AG04450 (cell line): Measurements from ENCODE around the gene ADORA2B. TPM values are rescaled to one million over a fixed set of nuclear protein-coding genes. Genes with fewer than 3 reads are reported as not detected.

Source experiments
- CTCF ChIA-PET: fragments of 300-600, 350-600 bp; formaldehyde crosslinking; extraction: SDS; loops from one replicate; lab custom pipeline; 2022; ENCODE audit warnings: antibody characterized with exemption, inconsistent platforms; lab: Charles Lee
- POLR2A ChIA-PET: fragments of 350-600 bp; formaldehyde crosslinking; extraction: SDS; loops from one replicate; lab custom pipeline; 2021; ENCODE audit warnings: antibody characterized with exemption, inconsistent platforms; lab: Yijun Ruan, JAX
- DNase-seq: peaks from one replicate; pipeline ENCODE4 v3.0.0-alpha.2; 2011; ENCODE audit warnings: low read depth, low spot score
- H3K27ac ChIP-seq: one replicate; pipeline ENCODE4 v1.5.1; 2012; ENCODE audit warnings: low read depth, low read length, control low read depth
- H3K27me3 ChIP-seq: one replicate; pipeline ENCODE4 v1.6.0; 2012; ENCODE audit warnings: low read length; ENCODE audit not compliant: control insufficient read depth, insufficient read depth
- H3K4me3 ChIP-seq: 2 replicates; pipeline ENCODE4 v1.5.1; 2011; ENCODE audit warnings: mild to moderate bottlenecking, low read depth, low read length, control low read depth
- H3K9me3 ChIP-seq: 2 replicates; pipeline ENCODE4 v1.5.1; 2012; ENCODE audit warnings: low read length; ENCODE audit not compliant: control insufficient read depth, insufficient read depth
- polyA plus RNA-seq: library from polyadenylated mRNA; depleted of rRNA; stranded (reverse); fragments of >200 nt; gene quantifications from 2 replicates; pipeline ENCODE4 v1.2.3, GENCODE V29; 2011
- TF ChIP-seq, protein P1 (sequence below): IDR thresholded peaks from 2 replicates; pipeline ENCODE4 v1.5.1; 2011; ENCODE audit warnings: low read depth, low read length, control low read depth, inconsistent platforms

ADORA2B gene
- polyA plus RNA-seq, 1 experiment = 14.8 TPM

DNA sequence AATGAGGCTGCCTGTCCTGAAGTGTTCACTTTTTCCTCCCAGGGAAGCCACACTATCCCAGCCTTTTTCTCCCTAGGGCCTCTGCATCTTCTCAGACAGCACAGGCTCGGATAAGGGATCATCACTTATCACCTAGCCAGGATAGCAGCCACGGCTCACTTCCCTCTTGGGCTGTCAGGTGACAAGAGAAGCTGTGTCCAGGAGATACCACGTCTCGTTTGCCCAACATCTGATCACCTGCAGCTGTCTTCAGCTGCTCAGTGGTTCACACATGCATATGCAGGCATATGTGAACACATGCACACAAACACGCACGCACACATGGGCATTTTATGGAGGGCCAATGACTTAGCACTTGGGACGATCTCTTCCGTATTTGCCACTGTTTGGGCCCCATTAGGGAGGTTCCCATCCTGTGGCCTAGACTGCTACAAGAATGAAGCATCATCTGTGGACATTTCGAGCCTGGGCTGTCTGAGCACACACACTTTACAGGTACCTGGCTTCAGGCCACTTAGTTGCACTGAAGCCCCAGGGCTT lies 32.4 kb upstream of the ADORA2B start:
- CTCF ChIA-PET = no interaction called here
- POLR2A ChIA-PET = no interaction called here
- TF ChIP-seq, protein P1, sequence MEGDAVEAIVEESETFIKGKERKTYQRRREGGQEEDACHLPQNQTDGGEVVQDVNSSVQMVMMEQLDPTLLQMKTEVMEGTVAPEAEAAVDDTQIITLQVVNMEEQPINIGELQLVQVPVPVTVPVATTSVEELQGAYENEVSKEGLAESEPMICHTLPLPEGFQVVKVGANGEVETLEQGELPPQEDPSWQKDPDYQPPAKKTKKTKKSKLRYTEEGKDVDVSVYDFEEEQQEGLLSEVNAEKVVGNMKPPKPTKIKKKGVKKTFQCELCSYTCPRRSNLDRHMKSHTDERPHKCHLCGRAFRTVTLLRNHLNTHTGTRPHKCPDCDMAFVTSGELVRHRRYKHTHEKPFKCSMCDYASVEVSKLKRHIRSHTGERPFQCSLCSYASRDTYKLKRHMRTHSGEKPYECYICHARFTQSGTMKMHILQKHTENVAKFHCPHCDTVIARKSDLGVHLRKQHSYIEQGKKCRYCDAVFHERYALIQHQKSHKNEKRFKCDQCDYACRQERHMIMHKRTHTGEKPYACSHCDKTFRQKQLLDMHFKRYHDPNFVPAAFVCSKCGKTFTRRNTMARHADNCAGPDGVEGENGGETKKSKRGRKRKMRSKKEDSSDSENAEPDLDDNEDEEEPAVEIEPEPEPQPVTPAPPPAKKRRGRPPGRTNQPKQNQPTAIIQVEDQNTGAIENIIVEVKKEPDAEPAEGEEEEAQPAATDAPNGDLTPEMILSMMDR = no peak
- DNase-seq = no peak
- no peak overlapping the region for H3K4me3 ChIP-seq
- H3K27me3 ChIP-seq = peaks cover 3% of the 10 kb centered on the region
- H3K27ac ChIP-seq = no peak overlapping the region
- peaks cover 4% of the 10 kb centered on the region; the same call in 1 of the 2 replicates for H3K9me3 ChIP-seq

DNA sequence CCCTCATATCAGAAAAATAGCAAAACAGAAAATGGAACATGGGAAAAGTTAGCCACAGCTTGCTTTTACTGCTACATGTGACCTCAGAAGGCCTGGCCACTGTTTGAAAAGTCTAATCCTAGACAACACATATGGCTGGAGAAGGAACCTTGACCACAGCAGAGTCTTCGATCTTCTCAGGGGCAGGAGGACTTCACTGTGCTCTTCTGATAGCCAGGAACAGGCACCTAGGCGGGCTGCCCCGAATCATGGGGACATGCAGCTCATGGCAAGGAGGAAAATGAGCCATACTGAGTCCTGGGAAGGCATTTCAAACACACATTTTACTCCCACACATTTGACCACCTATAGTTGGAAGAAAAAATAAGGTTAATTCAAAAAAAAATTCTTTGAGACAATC lies 31.1 kb upstream of the ADORA2B start:
- POLR2A ChIA-PET = no interaction called here
- TF ChIP-seq, protein P1 = no peak
- DNase-seq = no peak
- CTCF ChIA-PET = interaction anchor here (0.9 kb wide), 1 partner anchor 31 kb away, joined by 5 read pairs; the partner anchor contains the start of gene ADORA2B
- no peak overlapping the region for H3K4me3 ChIP-seq
- peaks cover 2% of the 10 kb centered on the region for H3K27me3 ChIP-seq
- H3K27ac ChIP-seq = no peak overlapping the region
- peaks cover 4% of the 10 kb centered on the region; the same call in 1 of the 2 replicates for H3K9me3 ChIP-seq

DNA sequence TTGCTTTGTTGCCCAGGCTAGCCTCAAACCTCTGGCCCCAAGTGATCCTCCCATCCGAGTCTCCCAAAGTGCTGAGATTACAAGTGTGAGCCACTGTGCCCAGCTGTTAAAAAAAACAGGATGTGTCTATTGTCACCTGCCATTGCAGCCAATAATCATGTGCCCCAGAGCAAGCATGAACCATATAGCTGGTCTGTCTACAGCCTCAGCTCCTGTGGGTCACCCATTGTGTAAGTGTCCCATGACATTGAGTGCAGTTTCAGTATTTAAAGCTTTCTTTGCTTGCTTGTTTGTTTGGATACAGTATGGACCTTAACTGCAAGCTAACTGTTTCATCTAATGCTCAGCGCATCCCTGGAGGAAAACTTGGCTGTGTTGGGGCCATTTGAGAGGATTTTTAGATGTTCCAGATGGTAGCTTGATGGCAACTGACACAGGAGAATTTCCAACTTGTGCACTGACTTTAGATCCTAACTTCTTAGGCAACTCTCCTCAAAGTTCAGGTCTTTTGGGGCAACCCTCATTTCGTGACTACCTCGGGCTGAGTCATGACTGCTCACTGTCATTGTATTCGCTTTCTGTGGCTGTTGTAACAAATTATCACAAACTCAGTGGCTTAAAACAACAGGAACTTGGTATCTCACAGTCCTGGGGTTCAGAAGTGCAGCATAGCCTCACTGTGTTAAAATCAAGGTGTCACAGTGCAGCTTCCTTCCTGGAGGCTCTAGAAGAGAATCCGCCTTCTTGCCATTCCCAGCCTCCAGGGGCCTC lies 30.3 kb upstream of the ADORA2B start:
- Histone ChIP-seq H3K27me3 (no peaks in the 10 kb centered on the region), H3K9me3 (peaks cover 4% of the 10 kb centered on the region; the same call in 1 of the 2 replicates), H3K27ac (no peak overlapping the region), H3K4me3 (no peak overlapping the region)
- TF ChIP-seq, protein P1 = no peak
- POLR2A ChIA-PET = no interaction called here
- DNase-seq = no peak
- CTCF ChIA-PET = interaction anchor here (0.6 kb wide), 1 partner anchor 57 kb away, joined by 4 read pairs; no protein-coding TSS in a partner anchor

DNA sequence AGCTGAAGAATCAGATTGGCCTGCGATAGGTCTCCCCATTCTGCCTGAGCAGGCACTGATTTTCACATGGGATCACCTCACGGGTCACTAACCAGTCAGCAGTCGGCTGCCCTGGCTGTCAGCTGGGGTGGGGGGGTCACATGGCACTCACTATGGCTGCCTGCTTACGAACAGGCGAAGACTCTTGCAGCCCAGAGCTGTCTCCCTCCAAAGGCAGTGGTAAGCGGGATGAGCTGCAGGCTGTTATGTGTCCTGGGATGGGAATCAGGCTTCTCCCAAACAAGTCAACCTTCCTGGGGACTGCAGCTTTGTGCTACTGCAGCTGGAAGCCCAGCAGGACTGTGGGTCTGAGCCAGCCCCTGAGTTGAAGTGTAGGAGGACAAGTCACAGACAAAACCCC lies 29.0 kb upstream of the ADORA2B start:
- no peak for DNase-seq
- TF ChIP-seq, protein P1 = no peak
- peaks cover 4% of the 10 kb centered on the region; the same call in 1 of the 2 replicates for H3K9me3 ChIP-seq
- no peaks in the 10 kb centered on the region for H3K27me3 ChIP-seq
- H3K4me3 ChIP-seq = no peak overlapping the region
- H3K27ac ChIP-seq = no peak overlapping the region
- ChIA-PET POLR2A (no interaction called here), CTCF (no interaction called here)

DNA sequence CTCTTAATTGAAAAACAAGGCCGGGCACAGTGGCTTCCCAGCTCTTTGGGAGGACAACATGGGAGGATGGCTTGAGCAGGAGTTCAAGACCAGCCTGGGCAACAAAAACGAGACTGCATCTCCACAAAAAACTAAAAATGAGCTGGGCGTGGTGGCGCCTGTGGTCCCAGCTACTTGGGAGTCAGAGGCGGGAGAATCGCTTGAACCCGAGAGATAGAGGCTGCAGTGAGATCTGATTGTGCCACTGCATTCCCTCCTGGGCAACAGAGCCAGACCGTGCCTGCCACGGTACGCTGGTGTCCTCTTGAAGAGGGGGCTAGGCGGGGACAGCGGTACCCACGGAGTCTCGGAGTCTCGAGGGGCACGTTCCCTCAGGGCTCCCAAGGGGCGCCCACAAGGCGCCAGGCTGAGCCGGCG lies 27.9 kb upstream of the ADORA2B start:
- TF ChIP-seq, protein P1 = no peak
- POLR2A ChIA-PET = no interaction called here

More for the DNA sequence above, 27.9 kb upstream of the ADORA2B start:
- DNase-seq = no peak
- Histone ChIP-seq H3K27me3 (no peaks in the 10 kb centered on the region), H3K27ac (no peak overlapping the region), H3K9me3 (peaks cover 4% of the 10 kb centered on the region; the same call in 1 of the 2 replicates), H3K4me3 (no peak overlapping the region)
- CTCF ChIA-PET = interaction anchor here (1.3 kb wide), 1 partner anchor 12 kb away, joined by 3 read pairs; no protein-coding TSS in a partner anchor
